A549 (cell line): ENCODE results near the gene CEP112. TPM values are rescaled to one million over a fixed set of nuclear protein-coding genes. Genes with fewer than 3 reads are reported as not detected.

ENCODE experiments used
- ATAC-seq, 2 experiments: fragments of 200-7000 bp in 1 of 2; fragments of >200 bp in 1 of 2; cut with Nextera tagmentation in 1 of 2; cut with Tn5 transposase in 1 of 2; 3 replicates each; pipeline versions ENCODE4 v1.8.0 to v1.9.1; 2018 to 2020; ENCODE audit warnings: mild to moderate bottlenecking in 1 of 2, moderate library complexity in 1 of 2
- CTCF ChIA-PET: fragments of 300-600 bp; sonication (Branson Sonifier 250); formaldehyde crosslinking; extraction: SDS; loops from one replicate; lab custom pipeline; 2021; ENCODE audit warnings: antibody characterized with exemption, inconsistent platforms; lab: Yijun Ruan, JAX
- POLR2A ChIA-PET: fragments of 350-600 bp; formaldehyde crosslinking; extraction: SDS; loops from one replicate; lab custom pipeline; 2021; ENCODE audit warnings: antibody characterized with exemption, inconsistent platforms; lab: Yijun Ruan, JAX
- DNase-seq, 2 experiments: peaks; one replicate each; pipeline versions ENCODE4 v3.0.0 to v3.0.0-alpha.2; 2011 to 2016; ENCODE audit warnings: low read depth in 1 of 2, low spot score in 1 of 2
- FAIRE-seq: peaks from 2 replicates; lab custom pipeline; 2011; peaks lifted over from hg19 to GRCh38; lab: Jason Lieb, UNC
- H3K27ac ChIP-seq, 2 experiments: fragments of >200 bp; sonication (Bioruptor Twin); formaldehyde crosslinking; 3 replicates each; pipeline ENCODE4 v1.5.1; 2016 to 2017
- H3K4me1 ChIP-seq: fragments of >200 bp; sonication (Bioruptor Twin); formaldehyde crosslinking; 3 replicates; pipeline ENCODE4 v1.6.1; 2016
- H3K4me2 ChIP-seq: fragments of >200 bp; sonication (Bioruptor Twin); formaldehyde crosslinking; 3 replicates; pipeline ENCODE4 v1.6.1; 2016
- H3K4me3 ChIP-seq: fragments of >200 bp; sonication (Bioruptor Twin); formaldehyde crosslinking; 3 replicates; pipeline ENCODE4 v1.5.1; 2016
- H3K9me3 ChIP-seq: fragments of >200 bp; sonication (Bioruptor Twin); formaldehyde crosslinking; 3 replicates; pipeline ENCODE4 v1.6.1; 2016
- ATOH8 ChIP-seq: fragments of 250-450 bp; sonication (Bioruptor Pico); IDR thresholded peaks from 2 replicates; pipeline ENCODE4 v1.5.0; 2020; ENCODE audit warnings: low read depth, mild to moderate bottlenecking, moderate library complexity
- BHLHE40 ChIP-seq: IDR thresholded peaks from 2 replicates; pipeline ENCODE4 v1.6.1; 2012; ENCODE audit warnings: low read depth, low read length, inconsistent platforms
- CBX8 ChIP-seq: fragments of 200-600 bp; sonication (generic); IDR thresholded peaks from 2 replicates; pipeline ENCODE4 v1.6.1; 2016
- E2F6 ChIP-seq: IDR thresholded peaks from 2 replicates; pipeline ENCODE4 v1.6.1; 2012; ENCODE audit warnings: low read depth, borderline replicate concordance
- EHMT2 ChIP-seq: fragments of 200-600 bp; sonication (generic); IDR thresholded peaks from 2 replicates; pipeline ENCODE4 v1.6.1; 2016; ENCODE audit warnings: antibody characterized with exemption, low read depth, mild to moderate bottlenecking, moderate library complexity
- ELK1 ChIP-seq: fragments of 150-350 bp; IDR thresholded peaks from 2 replicates; pipeline ENCODE4 v1.6.1; 2014; ENCODE audit warnings: low read depth, mild to moderate bottlenecking, low read length
- ESRRA ChIP-seq: fragments of 150-350 bp; IDR thresholded peaks from 2 replicates; pipeline ENCODE4 v1.6.1; 2014; ENCODE audit warnings: mild to moderate bottlenecking, low read length, borderline replicate concordance
- FOSL2 ChIP-seq, 2 experiments: fragments of 450-650 bp in 1 of 2; fragments of >200 bp in 1 of 2; sonication (Bioruptor Twin) in 1 of 2; formaldehyde crosslinking; IDR thresholded peaks; 2 replicates each; pipeline versions ENCODE4 v1.5.0 to v1.6.1; 2016 to 2020; ENCODE audit warnings: mild to moderate bottlenecking in 1 of 2, moderate library complexity in 1 of 2
- HDAC2 ChIP-seq: fragments of 200-600 bp; sonication (generic); IDR thresholded peaks from 2 replicates; pipeline ENCODE4 v1.6.1; 2016
- HES2 ChIP-seq: fragments of >200 bp; sonication (Bioruptor Twin); formaldehyde crosslinking; IDR thresholded peaks from 2 replicates; pipeline ENCODE4 v1.6.1; 2016
- HEYL ChIP-seq: fragments of 250-450 bp; sonication (Bioruptor Pico); IDR thresholded peaks from 2 replicates; pipeline ENCODE4 v1.8.0; 2021; ENCODE audit warnings: mild to moderate bottlenecking, moderate library complexity
- HOXA7 ChIP-seq: fragments of 250-450 bp; sonication (Bioruptor Pico); IDR thresholded peaks from 2 replicates; pipeline ENCODE4 v1.5.0; 2020; ENCODE audit warnings: mild to moderate bottlenecking, moderate library complexity
- HOXB5 ChIP-seq: fragments of 250-450 bp; sonication (Bioruptor Pico); IDR thresholded peaks from 2 replicates; pipeline ENCODE4 v1.5.0; 2020; ENCODE audit warnings: mild to moderate bottlenecking, moderate library complexity
- JUN ChIP-seq, 2 experiments: fragments of >200 bp; sonication (Bioruptor Twin); formaldehyde crosslinking; IDR thresholded peaks; 2 replicates in 1 of 2; 3 replicates in 1 of 2; pipeline ENCODE4 v1.6.1; 2016 to 2017
- KDM5A ChIP-seq: fragments of 200-600 bp; sonication (generic); IDR thresholded peaks from 2 replicates; pipeline ENCODE4 v1.6.1; 2016; ENCODE audit warnings: antibody characterized with exemption, mild to moderate bottlenecking
- MAFK ChIP-seq: fragments of 450-650 bp; IDR thresholded peaks from 2 replicates; pipeline ENCODE4 v1.6.1; 2014; ENCODE audit not compliant: partially characterized antibody
- MAZ ChIP-seq: fragments of 150-350 bp; IDR thresholded peaks from 2 replicates; pipeline ENCODE4 v1.6.1; 2014; ENCODE audit warnings: antibody characterized with exemption, low read depth, low read length, borderline replicate concordance
- NR3C1 ChIP-seq: fragments of >200 bp; sonication (Bioruptor Twin); formaldehyde crosslinking; IDR thresholded peaks from 3 replicates; pipeline ENCODE4 v1.6.1; 2017
- PHF8 ChIP-seq: fragments of 200-600 bp; sonication (generic); IDR thresholded peaks from 2 replicates; pipeline ENCODE4 v1.6.1; 2016; ENCODE audit warnings: low read depth, mild to moderate bottlenecking, antibody characterized with exemption, moderate library complexity, borderline replicate concordance
- POLR2A ChIP-seq: IDR thresholded peaks from 2 replicates; pipeline ENCODE4 v1.6.1; 2012; ENCODE audit warnings: mild to moderate bottlenecking, low read length
- POLR2AphosphoS2 ChIP-seq: conservative IDR thresholded peaks from 2 replicates; pipeline ENCODE4 v1.6.1; 2012; ENCODE audit warnings: low read length, improper control_type of control experiment, inconsistent platforms
- RARB ChIP-seq: fragments of 250-450 bp; sonication (Bioruptor Pico); IDR thresholded peaks from 2 replicates; pipeline ENCODE4 v1.8.0; 2021; ENCODE audit warnings: mild to moderate bottlenecking, moderate library complexity
- RCOR1 ChIP-seq: fragments of 150-350 bp; IDR thresholded peaks from 2 replicates; pipeline ENCODE4 v1.6.1; 2014; ENCODE audit warnings: antibody characterized with exemption, low read length, low read depth
- RFX5 ChIP-seq: fragments of 450-650 bp; IDR thresholded peaks from 2 replicates; pipeline ENCODE4 v1.7.1; 2014; ENCODE audit warnings: antibody characterized with exemption, mild to moderate bottlenecking, moderate library complexity
- SMC3 ChIP-seq: fragments of >200 bp; sonication (Bioruptor Twin); formaldehyde crosslinking; IDR thresholded peaks from 3 replicates; pipeline ENCODE4 v1.6.1; 2018; ENCODE audit warnings: inconsistent platforms
- SREBF2 ChIP-seq: fragments of 450-650 bp; IDR thresholded peaks from 2 replicates; pipeline ENCODE4 v1.6.1; 2014; ENCODE audit warnings: mild to moderate bottlenecking, moderate library complexity
- TP53 ChIP-seq: fragments of 250-450 bp; sonication (Bioruptor Pico); IDR thresholded peaks from 2 replicates; pipeline ENCODE4 v1.5.0; 2021; ENCODE audit warnings: mild to moderate bottlenecking, moderate library complexity
- ZFP36 ChIP-seq: fragments of 450-650 bp; IDR thresholded peaks from 2 replicates; pipeline ENCODE4 v1.6.1; 2014; ENCODE audit warnings: borderline replicate concordance; ENCODE audit not compliant: partially characterized antibody
- WGBS: methylation state at CpG from one replicate; pipeline ENCODE4 v1.1.6; 2017; ENCODE audit errors: missing lambda C conversion rate; 5-methylcytosine and 5-hydroxymethylcytosine counted together
- polyA plus RNA-seq, 4 experiments: library from polyadenylated mRNA; depleted of rRNA in 3 of 4; stranded (reverse); fragments of >200 nt; fragmentation: RNase III in 1 of 4; extraction: RNeasy Plus Mini Kit Qiagen cat#74134 plus additional on column Dnase treatment in 1 of 4; gene quantifications; 2 replicates in 3 of 4; 3 replicates in 1 of 4; pipeline ENCODE4 v1.2.3, GENCODE V29; 2011 to 2017

CEP112 gene
- polyA plus RNA-seq, 2 of the 4 experiments (the other 2 are of a cell fraction): 9.6 to 15.2 TPM

DNA sequence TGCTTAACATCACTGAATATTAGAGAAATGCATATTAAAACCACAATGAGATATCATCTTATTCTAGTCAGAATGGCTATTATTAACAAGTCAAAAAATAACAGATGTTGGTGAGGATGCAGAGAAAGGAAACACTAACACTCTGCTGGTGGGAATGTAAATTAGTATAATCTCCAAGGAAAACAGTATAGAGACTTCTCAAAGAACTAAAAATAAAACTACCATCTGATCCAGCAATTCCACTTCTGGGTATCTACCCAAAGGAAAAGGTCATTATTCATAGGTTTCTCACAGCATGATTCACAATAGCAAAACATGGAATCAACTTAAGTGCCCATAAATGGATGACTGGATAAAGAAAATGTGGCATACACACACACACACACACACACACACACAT lies 166.4 kb downstream of the CEP112 start (continued):
- no peak for TF ChIP-seq JUN (IDR thresholded peaks at IDR 0.05)

DNA sequence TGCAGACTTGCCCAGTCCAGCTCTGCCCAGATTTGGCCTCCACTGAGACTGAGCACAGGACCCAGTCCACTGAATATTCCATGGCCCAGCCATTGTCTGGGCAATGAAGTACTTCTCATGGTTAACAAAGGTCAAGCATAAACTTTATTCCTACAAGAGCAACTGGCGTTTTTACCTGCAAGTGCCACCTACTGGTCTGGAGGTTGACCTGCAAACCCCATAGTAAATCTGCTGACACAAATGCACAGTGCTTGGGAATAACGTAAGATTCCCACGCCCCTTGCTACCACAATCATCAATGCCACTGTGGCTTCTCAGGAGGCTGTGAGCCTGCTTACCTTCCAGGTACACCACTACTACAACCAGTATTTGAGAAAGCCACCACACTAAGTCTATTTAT lies 170.2 kb downstream of the CEP112 start:
- 60% methylated on average over 3 of the region's 3 CpGs for WGBS

GRCh38 chr17:66018786-66019185 lies 173.1 kb downstream of the CEP112 start:
- CTCF ChIA-PET: interaction anchor here (0.9 kb wide), 1 partner anchor 8 kb away, joined by 3 read pairs; no protein-coding TSS in a partner anchor
- TF ChIP-seq EHMT2 (no peak), POLR2AphosphoS2 (no peak), HOXA7 (CRISPR knock-in tag) (no peak), CBX8 (no peak), POLR2A (no peak), KDM5A (no peak), BHLHE40 (no peak), HOXB5 (CRISPR knock-in tag) (no peak), ESRRA (no peak), RCOR1 (no peak), SREBF2 (no peak), FOSL2 (IDR thresholded peaks at IDR 0.05) (no peak), FOSL2 (CRISPR knock-in tag; IDR thresholded peaks at IDR 0.05) (no peak), MAZ (no peak), HES2 (no peak), E2F6 (no peak), RFX5 (no peak), HEYL (CRISPR knock-in tag) (no peak)
- H3K4me1 ChIP-seq: no peaks in the 10 kb centered on the region
- ATAC-seq (no peak), DNase-seq (no peak), FAIRE-seq (peak; percentile 93)
- H3K27ac ChIP-seq: no peak overlapping the region
- H3K9me3 ChIP-seq: peaks cover 7% of the 10 kb centered on the region; the same call in 2 of the 3 replicates
- POLR2A ChIA-PET: no interaction called here
- 44% methylated on average over 2 of the region's 2 CpGs for WGBS
- H3K4me2 ChIP-seq: no peak overlapping the region
- H3K4me3 ChIP-seq: no peak overlapping the region

More for the DNA sequence above, 170.2 kb downstream of the CEP112 start:
- DNase-seq: no peak
- POLR2A ChIA-PET: no interaction called here
- Histone ChIP-seq H3K4me3 (no peak overlapping the region), H3K9me3 (peaks cover 12% of the 10 kb centered on the region; the same call in 2 of the 3 replicates), H3K4me2 (no peak overlapping the region), H3K27ac (no peak overlapping the region), H3K4me1 (no peaks in the 10 kb centered on the region)
- FAIRE-seq: no peak
- no peak for TF ChIP-seq E2F6
- TF ChIP-seq ESRRA: no peak
- TF ChIP-seq ATOH8 (CRISPR knock-in tag): no peak
- no peak for TF ChIP-seq HDAC2
- no peak for TF ChIP-seq MAFK
- no peak for TF ChIP-seq PHF8
- no peak for TF ChIP-seq ELK1
- no peak for TF ChIP-seq JUN (IDR thresholded peaks at IDR 0.05)
- TF ChIP-seq ZFP36: no peak
- no peak for TF ChIP-seq TP53
- TF ChIP-seq SMC3: no peak
- TF ChIP-seq POLR2AphosphoS2: no peak
- TF ChIP-seq NR3C1: no peak
- TF ChIP-seq RARB: no peak
- no peak for TF ChIP-seq MAZ
- no peak for ATAC-seq
- CTCF ChIA-PET: interaction anchor here (0.7 kb wide), 1 partner anchor 14 kb away, joined by 3 read pairs; no protein-coding TSS in a partner anchor
